ENCODE results near the gene SLX9. TPM values are rescaled to one million over a fixed set of nuclear protein-coding genes. Genes with fewer than 3 reads are reported as not detected.
A peak's percentile ranks its signal among the peaks of the same experiment; 100 is the strongest.

SLX9 gene
- polyA plus RNA-seq, 6 donors from 2014 or later, result 7.8 to 14.2 (median 12.3) TPM

- Mint-ChIP-seq H3K27ac (no peak overlapping the region), H3K9me3 (no peaks in the 10 kb centered on the region), H3K4me1 (peaks cover 7 to 14% (median 14%) of the 10 kb centered on the region in 3 donors), H3K36me3 (no peaks in the 10 kb centered on the region), H3K4me3 (no peak overlapping the region), H3K27me3 (peaks cover 0 to 6% (median 4%) of the 10 kb centered on the region in 3 donors)
- DNase-seq (no peak), ATAC-seq (ENCODE audit: low read depth in 2 of 2) (no peak)
Observed at GRCh38 chr21:44990921-44991320, 51.1 kb downstream of the SLX9 start.

- DNase-seq (no peak), ATAC-seq (ENCODE audit: low read depth in 2 of 2) (no peak)
- peaks cover 0 to 12% (median 4%) of the 10 kb centered on the region in 3 donors for H3K27me3 Mint-ChIP-seq
Observed at GRCh38 chr21:44991538-44992483, 52.0 kb downstream of the SLX9 start.

DNA sequence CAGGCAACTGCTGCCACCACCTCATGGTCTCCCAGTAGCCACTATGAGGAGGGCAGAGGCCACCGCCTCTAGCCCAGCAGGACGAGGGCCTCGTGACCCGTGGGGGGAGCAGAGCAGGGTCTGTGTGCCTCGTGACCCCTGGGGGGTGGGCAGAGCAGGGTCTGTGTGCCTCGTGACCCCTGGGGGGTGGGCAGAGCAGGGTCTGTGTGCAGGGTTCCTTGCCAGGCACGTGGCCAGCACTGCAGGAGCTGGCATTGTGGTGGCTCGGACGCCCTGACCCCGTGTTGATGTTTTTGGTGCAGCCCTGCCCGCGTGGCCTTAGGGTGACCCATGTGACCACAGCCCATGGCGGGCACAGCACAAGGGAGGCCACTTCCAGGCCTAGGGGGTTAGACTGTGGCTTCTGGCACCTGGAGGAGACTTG, 52.8 kb downstream of the SLX9 start:
- Mint-ChIP-seq H3K4me1 (peaks cover 7 to 14% (median 14%) of the 10 kb centered on the region in 3 donors), H3K9me3 (no peaks in the 10 kb centered on the region), H3K36me3 (no peaks in the 10 kb centered on the region)

More at GRCh38 chr21:44991538-44992483, 52.0 kb downstream of the SLX9 start:
- no peak overlapping the region for H3K4me3 Mint-ChIP-seq
- no peaks in the 10 kb centered on the region for H3K9me3 Mint-ChIP-seq
- H3K36me3 Mint-ChIP-seq, result no peaks in the 10 kb centered on the region
- H3K4me1 Mint-ChIP-seq, result peaks cover 7 to 14% (median 14%) of the 10 kb centered on the region in 3 donors
- H3K27ac Mint-ChIP-seq, result peak overlapping the region in 1 of 6 donors; percentile 38

DNA sequence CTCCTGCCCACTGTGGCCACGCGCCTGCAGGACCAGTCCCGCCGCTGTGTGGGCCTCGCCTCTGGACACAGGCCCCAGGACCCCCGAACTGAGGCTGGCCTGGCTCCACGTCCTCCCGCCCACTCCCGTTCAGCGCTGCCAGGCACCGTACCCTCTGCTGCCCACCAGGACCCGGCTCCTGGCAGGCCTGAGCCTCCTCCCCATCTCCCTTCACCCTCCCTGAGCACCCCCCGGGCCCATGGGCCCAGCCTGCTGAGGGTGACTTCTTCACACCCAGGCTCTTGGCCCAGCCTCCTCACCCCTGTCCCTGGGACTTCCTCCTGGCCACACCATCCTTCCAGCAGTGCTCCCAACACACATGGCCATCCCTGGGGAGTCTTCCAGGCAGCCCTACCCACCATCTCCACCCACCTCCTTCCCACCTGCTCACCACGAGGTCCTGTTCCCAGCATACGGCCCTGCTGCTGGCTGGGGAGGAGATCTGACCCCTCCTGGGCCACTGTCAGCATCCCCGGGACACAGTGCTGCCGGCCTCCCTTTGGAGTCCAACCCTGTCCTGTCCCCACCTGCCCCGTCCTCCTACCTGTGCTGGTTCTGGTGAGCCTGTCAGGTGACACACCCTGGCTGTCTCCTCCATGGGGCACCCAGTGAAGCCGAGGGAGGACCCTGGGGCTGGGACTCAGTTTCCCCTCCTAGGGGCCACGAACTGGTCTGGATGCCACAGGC, 53.7 kb downstream of the SLX9 start:
- no peaks in the 10 kb centered on the region for H3K36me3 Mint-ChIP-seq
- no peak for ATAC-seq (ENCODE audit: low read depth in 2 of 2)
- no peak for DNase-seq

More for the DNA sequence above, 52.8 kb downstream of the SLX9 start:
- Mint-ChIP-seq H3K4me3 (no peak overlapping the region), H3K27ac (no peak overlapping the region), H3K27me3 (peaks cover 0 to 14% (median 4%) of the 10 kb centered on the region in 3 donors)
- no peak for DNase-seq
- ATAC-seq (ENCODE audit: low read depth in 2 of 2), result no peak

GRCh38 chr21:44994047-44994694, 54.3 kb downstream of the SLX9 start:
- Mint-ChIP-seq H3K27ac (peak overlapping the region in 1 of 6 donors; percentile 42), H3K4me3 (peak overlapping the region in 1 of 8 donors; percentile 57), H3K9me3 (no peaks in the 10 kb centered on the region), H3K4me1 (peaks cover 10 to 16% (median 16%) of the 10 kb centered on the region in 3 donors), H3K27me3 (peaks cover 4 to 19% (median 5%) of the 10 kb centered on the region in 3 donors), H3K36me3 (no peaks in the 10 kb centered on the region)
- DNase-seq, result no peak
- ATAC-seq (ENCODE audit: low read depth in 2 of 2), result no peak

More for the DNA sequence above, 53.7 kb downstream of the SLX9 start:
- no peaks in the 10 kb centered on the region for H3K9me3 Mint-ChIP-seq
- no peak overlapping the region for H3K27ac Mint-ChIP-seq
- peaks cover 0 to 14% (median 4%) of the 10 kb centered on the region in 3 donors for H3K27me3 Mint-ChIP-seq
- H3K4me1 Mint-ChIP-seq, result peaks cover 7 to 14% (median 14%) of the 10 kb centered on the region in 3 donors
- H3K4me3 Mint-ChIP-seq, result no peak overlapping the region

- H3K27ac Mint-ChIP-seq, result no peak overlapping the region
- no peaks in the 10 kb centered on the region for H3K36me3 Mint-ChIP-seq
- ATAC-seq (ENCODE audit: low read depth in 2 of 2), result no peak
- no peak for DNase-seq
- H3K4me1 Mint-ChIP-seq, result peaks cover 9 to 16% (median 15%) of the 10 kb centered on the region in 3 donors
- no peak overlapping the region for H3K4me3 Mint-ChIP-seq
- H3K9me3 Mint-ChIP-seq, result no peaks in the 10 kb centered on the region
- peaks cover 1 to 18% (median 11%) of the 10 kb centered on the region in 3 donors for H3K27me3 Mint-ChIP-seq
Observed at GRCh38 chr21:44994695-44995342, 55.0 kb downstream of the SLX9 start.

- DNase-seq, result no peak
- Mint-ChIP-seq H3K4me1 (peaks cover 8 to 16% (median 12%) of the 10 kb centered on the region in 3 donors), H3K4me3 (no peak overlapping the region), H3K9me3 (no peaks in the 10 kb centered on the region), H3K27ac (no peak overlapping the region), H3K27me3 (peaks cover 0 to 22% (median 11%) of the 10 kb centered on the region in 3 donors), H3K36me3 (no peaks in the 10 kb centered on the region)
- no peak for ATAC-seq (ENCODE audit: low read depth in 2 of 2)
Observed at GRCh38 chr21:44995343-44995941, 55.6 kb downstream of the SLX9 start.

DNA sequence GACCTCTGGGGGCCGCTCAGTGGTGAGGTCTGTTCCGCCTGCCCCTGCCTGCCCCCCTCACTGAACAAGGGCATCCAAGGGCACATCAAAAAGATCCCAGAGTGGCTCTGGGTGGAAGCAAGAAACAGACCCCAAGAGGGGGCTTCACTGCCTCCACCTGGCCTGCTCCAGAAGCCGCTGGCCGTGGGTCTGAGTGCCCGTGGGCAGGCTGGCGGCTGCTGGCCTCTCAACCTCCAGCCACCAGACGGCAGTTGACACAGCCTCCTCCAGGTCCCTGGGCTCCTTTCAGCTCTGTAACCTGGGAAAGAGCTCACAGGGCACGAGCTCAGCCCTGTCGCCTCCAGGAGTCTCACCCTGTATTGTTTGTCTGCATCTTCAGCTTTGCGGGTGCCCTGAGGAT, 56.3 kb downstream of the SLX9 start:
- no peak for ATAC-seq (ENCODE audit: low read depth in 2 of 2)
- peaks cover 0 to 29% (median 16%) of the 10 kb centered on the region in 3 donors for H3K27me3 Mint-ChIP-seq
- no peaks in the 10 kb centered on the region for H3K9me3 Mint-ChIP-seq
- peak overlapping the region in 1 of 6 donors; percentile 30 for H3K27ac Mint-ChIP-seq
- no peak for DNase-seq
- no peak overlapping the region for H3K4me3 Mint-ChIP-seq
- H3K4me1 Mint-ChIP-seq, result peaks cover 8 to 20% (median 12%) of the 10 kb centered on the region in 3 donors
- H3K36me3 Mint-ChIP-seq, result no peaks in the 10 kb centered on the region

GRCh38 chr21:44996501-44996921, 56.7 kb downstream of the SLX9 start:
- H3K4me1 Mint-ChIP-seq, result peaks cover 8 to 20% (median 12%) of the 10 kb centered on the region in 3 donors
- no peaks in the 10 kb centered on the region for H3K9me3 Mint-ChIP-seq
- H3K27ac Mint-ChIP-seq, result peak overlapping the region in 1 of 6 donors; percentile 25
- H3K4me3 Mint-ChIP-seq, result no peak overlapping the region
- DNase-seq, result no peak
- no peaks in the 10 kb centered on the region for H3K36me3 Mint-ChIP-seq
- peaks cover 0 to 29% (median 17%) of the 10 kb centered on the region in 3 donors for H3K27me3 Mint-ChIP-seq
- ATAC-seq (ENCODE audit: low read depth in 2 of 2), result no peak

- no peak for DNase-seq
- Mint-ChIP-seq H3K36me3 (no peaks in the 10 kb centered on the region), H3K27ac (peak overlapping the region in 1 of 6 donors; percentile 38), H3K4me3 (no peak overlapping the region), H3K4me1 (peaks cover 8 to 20% (median 12%) of the 10 kb centered on the region in 3 donors), H3K27me3 (peaks cover 0 to 29% (median 17%) of the 10 kb centered on the region in 3 donors), H3K9me3 (no peaks in the 10 kb centered on the region)
- no peak for ATAC-seq (ENCODE audit: low read depth in 2 of 2)
Observed at GRCh38 chr21:44996983-44997936, 57.4 kb downstream of the SLX9 start.

- peaks cover 0 to 29% (median 17%) of the 10 kb centered on the region in 3 donors for H3K27me3 Mint-ChIP-seq
Observed at GRCh38 chr21:44998086-44998620, 58.3 kb downstream of the SLX9 start.

More at GRCh38 chr21:44998086-44998620, 58.3 kb downstream of the SLX9 start:
- no peaks in the 10 kb centered on the region for H3K36me3 Mint-ChIP-seq
- H3K9me3 Mint-ChIP-seq, result no peaks in the 10 kb centered on the region
- DNase-seq (no peak), ATAC-seq (ENCODE audit: low read depth in 2 of 2) (no peak)
- no peak overlapping the region for H3K27ac Mint-ChIP-seq
- H3K4me1 Mint-ChIP-seq, result peaks cover 8 to 20% (median 12%) of the 10 kb centered on the region in 3 donors
- H3K4me3 Mint-ChIP-seq, result no peak overlapping the region
